Measurements from ENCODE around the gene TMEM40.
A peak's percentile ranks its signal among the peaks of the same experiment; 100 is the strongest.
"Not testable (repeated sequence)": the region's sequence is repeated elsewhere in the genome, so short reads cannot be mapped to it uniquely, and the experiment has no call there.

The TMEM40 gene, protein sequence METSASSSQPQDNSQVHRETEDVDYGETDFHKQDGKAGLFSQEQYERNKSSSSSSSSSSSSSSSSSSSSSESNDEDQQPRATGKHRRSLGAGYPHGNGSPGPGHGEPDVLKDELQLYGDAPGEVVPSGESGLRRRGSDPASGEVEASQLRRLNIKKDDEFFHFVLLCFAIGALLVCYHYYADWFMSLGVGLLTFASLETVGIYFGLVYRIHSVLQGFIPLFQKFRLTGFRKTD

DNA sequence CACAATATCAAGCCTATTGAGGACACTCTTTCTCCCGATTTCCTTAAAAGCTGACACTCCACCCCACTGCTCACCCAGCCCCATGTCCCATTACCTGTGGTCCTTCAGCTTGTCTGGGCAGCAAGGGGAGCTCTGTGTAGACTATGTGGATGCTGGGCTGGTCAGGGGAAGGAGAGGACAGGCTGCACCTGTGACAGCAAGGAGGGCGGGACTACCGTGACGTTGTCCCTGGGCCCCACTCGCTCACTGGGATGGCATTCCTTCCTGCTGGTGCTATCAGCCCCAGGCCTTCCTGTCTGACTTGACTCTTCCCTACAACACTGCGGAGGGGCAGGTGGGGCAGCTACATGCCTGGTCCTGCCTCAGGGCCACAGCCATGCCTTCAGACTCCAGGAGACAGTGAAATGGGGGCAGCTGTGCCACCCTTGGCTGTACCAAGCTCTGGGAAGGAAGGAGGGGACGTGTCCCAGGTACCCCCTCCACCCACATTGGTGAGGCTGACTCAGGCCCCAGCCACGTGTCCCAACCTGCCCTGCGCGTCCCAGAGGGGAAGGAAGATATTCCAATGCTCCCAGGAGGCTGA is at the start of gene TMEM40:
Gene TMEM40, minus strand, starts transcription at position 163 of the 583 bp plus-strand sequence. CDS start 9,427 bp downstream, outside the sequence.
- no peak for DNase-seq (ENCODE audit: low spot score)

DNA sequence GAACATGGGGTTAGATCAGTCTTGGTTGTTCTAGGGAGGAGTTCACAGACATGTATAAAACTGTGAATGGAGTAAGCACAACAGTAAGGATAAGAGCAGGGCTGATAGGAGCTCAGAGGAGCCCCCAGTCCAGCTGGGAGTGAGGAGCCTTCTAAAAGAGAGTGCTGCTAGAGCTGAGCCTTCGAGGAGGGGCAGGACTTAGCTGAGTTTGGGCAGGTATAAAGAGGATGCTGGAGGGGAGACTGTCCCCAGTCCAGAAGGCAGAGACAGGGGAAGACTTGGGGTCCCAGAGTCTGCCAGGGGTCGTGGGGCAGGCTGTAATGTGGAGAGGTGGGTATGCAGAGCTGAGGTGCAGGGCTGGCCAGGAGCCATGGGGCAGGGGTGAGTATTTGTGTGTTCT is 49.5 kb upstream of the TMEM40 start:
- no peak for DNase-seq (ENCODE audit: low spot score)

DNA sequence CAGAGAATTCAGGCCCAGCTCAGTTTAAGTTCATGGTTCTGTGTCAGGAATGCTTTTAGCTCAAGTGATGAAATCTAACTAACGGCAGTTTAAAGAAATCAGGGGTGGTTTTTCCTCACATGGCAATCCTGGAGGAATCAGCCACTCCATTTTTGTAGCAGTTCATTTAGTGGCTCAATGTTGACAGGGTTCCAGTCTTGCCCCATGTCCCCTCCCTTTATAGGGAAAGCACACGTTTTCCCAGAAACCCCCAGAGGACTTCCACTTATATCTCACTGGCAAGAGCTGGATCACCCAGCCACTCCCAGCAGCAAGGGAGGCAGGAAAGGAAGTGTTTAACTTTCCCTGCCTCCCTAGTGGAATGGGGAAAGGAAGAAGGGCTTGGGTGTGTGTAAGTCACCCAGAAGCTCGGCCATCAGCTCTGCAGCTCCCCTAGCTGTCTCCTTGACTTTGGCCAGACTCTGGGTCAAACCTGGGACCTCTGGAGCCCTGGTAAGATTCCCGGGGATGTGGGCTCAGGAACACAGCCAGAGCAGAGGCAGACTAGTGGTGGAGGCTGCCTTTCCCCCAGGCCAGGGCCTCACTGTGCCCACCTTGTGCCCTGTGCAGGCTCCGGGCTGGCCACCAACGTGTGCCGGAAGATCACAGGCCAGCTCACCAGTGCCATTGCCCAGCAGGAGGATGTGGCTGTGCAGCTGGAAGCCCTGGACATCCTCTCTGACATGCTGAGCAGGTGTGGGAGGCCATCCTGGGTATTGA is 48.7 kb upstream of the TMEM40 start:
- DNase-seq (ENCODE audit: low spot score), result no peak

DNA sequence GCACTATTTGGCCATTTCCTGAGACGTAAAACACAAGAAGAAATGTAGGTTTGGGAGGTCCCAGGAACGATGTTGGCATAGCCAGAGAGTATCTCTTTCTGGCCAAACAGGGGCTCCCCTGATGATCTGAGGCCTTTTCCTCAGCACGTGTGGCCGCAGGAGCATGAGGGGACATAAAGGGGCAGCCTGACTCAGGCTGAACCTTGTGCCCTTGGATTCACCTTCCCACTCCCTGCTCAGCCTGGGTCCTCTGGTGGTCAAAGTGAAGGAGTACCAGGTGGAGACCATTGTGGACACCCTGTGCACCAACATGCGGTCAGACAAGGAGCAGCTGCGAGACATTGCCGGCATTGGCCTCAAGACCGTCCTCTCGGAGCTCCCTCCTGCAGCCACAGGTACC is 48.0 kb upstream of the TMEM40 start:
- no peak for DNase-seq (ENCODE audit: low spot score)

DNA sequence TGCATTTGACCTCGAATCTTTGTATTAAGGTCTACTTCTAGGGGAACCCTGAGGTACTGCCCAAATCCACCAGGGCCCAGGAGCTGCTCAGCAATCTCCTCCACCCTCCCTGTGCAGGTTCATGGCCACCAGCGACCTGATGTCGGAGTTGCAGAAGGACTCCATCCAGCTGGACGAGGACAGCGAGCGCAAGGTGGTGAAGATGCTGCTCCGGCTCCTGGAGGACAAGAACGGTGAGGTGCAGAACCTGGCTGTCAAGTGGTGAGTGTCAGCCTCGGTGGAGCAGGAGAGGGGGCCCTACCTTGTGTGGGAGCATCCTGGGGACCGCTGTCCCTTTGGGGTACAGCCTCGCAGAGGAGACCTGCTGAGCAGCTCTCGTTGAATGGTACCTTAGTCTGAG is 44.3 kb upstream of the TMEM40 start:
- DNase-seq (ENCODE audit: low spot score), result no peak

DNA sequence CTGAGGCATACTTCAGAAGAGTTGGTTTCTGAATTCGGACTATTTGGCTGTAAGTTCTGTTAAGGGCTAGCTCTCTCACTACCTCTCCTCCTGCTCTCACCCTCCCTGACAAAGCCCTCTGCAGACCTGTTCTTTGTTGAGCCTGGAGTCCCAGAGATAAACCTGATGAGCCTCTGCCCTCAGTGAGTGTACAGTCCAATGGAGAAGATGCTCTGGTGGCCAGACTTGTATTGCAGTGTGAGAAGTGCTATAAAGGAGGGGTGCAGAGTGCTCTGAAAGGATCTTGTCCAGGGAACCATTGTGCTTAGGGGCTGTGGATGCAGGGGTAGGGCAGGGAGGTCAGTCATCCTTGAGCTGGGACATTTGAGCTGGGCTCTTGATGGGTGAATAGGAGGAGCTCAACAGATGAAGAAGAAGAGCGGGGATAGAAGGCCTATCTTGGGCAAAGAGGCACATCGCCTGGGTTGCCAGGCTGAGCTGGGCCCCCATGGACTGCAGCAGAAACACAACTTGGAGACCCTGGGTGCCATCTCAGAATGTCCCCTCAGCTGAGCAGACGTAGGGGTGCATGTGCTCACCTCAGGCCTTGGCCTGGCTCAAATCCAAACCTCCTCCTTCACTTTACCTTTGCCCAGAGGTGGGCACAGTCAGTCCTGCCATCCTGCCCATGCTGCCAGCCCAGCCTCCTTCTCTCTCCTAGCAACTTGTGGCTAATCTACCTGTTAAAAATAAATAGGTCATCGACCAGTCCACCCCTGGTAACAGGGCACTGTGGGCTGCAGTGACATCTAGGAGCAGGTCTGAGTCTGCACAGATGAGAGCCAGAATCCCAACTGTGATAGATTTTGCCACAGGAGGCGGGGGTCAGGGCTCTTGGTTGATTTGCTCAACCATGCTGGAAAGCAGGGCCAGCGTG is 40.7 kb upstream of the TMEM40 start:
- no peak for DNase-seq (ENCODE audit: low spot score)

DNA sequence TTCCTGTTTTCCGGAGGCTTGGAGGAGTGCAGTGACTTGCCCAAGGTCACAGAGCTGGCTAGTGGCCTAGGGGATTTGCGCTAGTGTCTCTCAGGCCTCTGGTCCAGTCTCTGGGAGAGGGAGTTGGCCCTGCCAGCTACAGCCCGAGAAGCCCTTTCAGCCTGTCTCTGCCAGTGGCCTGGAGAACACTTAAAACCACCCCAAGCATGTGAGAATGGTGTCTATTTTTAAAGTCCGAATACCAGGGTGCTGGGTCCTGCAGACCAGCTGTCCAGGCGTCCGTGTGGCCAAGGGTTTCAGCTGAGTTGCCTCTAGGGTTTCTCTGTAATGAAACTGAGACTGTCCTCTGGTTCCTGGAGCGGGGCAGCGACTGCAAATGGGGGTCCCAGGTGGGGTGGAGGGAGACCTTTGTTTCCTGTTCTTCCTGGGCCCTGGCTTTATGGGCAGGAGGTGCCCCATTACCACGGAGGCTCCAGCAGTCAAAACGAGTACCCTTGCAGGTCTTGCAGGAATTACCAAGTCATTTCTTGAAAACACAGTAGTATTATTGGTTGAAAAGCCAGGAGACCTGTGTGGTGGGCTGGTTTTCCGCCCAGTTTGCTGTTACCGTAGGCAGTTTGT is 39.6 kb upstream of the TMEM40 start:
- no peak for DNase-seq (ENCODE audit: low spot score)

DNA sequence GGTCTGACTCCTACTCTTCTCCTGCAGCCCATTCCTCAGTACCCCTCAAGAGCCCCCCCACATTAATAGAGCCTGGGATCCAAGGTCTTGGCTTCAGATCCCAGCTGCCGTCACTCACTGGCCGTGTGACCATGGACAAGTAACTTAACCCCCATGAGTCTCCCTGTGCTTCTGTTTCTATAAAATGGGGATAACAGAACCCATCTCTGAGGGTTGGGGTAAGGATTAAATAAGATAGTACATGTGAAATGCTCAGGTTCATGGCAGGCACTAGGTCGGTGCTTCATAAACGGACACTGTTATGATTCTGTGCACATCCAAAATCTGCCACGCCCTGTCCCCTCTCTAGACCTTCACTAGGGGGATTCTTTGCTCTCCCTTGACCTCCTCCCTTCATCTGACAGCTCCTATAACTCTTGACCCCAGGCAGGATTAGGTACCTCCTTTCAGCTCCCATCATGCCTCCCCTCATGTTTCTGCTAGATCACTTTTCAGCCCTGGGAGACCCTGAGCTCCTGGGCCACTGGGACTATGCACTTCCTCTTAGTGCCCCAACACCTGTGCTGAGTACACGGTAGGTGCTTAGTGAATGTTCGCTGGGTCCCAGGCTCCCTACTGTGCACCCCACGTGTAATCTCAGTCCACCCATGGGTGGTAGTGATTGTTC is 39.0 kb upstream of the TMEM40 start:
- no peak for DNase-seq (ENCODE audit: low spot score)

DNA sequence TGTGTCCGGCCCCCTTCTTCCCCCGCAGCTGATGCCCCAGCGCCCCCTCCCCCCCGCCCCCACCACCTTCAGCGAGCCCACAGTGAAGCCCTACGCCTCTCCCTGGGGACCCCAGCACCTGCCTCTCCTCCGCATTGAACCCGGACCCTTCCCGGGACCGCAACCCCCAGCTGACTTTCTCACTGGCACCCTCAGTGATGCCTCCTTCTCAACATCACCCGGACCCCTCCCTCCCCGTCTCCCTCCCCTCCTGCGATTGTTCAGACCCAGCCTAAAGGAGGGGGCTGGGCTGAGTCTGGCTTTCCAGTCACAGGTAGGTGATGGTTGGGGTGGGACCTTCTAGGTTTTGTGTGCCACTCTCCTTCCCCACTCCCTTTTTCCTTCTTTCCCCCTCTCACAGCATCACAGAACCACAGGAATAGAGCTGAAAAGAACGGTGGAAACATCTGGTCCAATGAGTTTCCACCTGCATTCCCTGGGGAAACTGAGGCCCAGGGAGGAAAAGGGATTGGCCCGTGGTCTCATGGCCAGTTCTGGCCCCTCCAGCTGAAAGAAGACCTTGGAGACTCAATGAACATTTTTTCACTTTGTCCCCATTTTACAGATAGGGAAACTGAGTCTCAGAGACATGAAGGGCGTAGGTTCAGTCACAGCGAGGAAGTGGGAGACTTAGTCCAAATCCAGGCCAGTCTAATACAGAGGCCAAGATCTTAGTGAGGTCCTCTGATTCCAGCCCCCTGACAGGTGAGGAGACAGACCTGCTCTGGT is 38.2 kb upstream of the TMEM40 start:
- no peak for DNase-seq (ENCODE audit: low spot score)

DNA sequence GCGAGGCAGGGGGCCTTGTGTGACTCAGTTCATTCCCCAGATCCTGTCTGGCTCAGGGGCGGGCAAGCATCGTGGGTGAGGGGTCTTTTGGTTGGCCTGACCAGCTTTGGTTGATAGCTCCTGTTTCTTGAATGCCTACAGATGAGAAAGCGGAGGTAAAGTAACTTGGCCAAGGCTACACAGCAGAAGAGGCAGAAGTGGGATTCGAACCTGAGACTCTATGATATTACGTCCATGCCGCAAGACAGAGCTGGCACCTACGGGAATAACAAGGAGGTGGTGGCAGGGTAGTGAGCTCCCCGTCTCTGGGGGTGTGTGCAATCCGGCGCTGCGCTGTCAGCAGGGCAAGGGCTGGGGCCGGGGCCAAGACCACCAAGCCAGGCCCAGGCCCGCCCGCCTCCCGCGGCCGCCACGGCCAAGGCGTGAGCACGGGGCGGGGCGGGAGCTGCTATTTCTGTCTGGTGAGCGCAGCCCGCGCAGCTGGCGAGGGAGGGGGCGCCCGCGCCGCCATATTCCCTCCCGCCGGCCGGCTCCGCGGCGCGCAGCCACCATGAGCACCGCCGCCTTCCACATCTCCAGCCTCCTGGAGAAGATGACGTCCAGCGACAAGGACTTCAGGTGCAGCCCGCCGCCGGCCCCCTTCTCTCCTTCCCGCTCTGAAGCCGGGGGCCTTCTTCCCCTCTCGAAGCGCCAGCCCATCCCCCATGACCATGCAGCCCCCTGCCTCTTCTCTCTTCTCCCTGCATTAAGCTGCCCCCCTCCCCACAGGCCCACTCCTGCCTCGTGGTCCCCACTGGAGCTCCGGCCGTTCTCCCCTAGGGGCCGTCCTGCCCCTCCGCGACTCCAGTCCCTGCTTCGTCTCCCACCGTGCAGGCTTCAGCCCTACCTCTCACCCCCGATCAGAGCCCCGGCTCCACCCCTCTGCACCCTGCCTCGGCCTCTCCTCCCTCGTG is 37.4 kb upstream of the TMEM40 start, which contains the start of gene CAND2:
Gene CAND2, plus strand, starts transcription at position 510 of the 953 bp plus-strand sequence. Its CDS starts 41 bp downstream, at position 551.
- no peak for DNase-seq (ENCODE audit: low spot score)

DNA sequence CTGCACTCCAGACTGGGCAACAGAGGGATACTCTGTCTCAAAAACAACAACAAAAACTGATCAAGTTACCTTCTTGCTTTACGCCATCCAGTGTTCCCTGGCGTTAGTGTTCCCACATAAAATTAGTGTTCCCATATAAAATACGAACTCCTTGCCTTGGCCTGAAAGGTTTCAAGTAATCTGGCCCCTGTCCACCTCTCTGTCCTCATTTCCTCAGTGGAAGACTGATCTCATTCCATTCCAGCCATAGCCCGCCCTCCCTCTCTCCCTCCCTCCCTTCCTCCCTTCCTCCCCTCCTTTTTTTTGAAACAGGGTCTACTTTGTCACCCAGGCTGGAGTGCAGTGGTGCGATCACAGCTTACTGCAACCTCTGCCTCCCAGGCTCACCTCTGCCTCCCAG is 34.6 kb upstream of the TMEM40 start:
- DNase-seq (ENCODE audit: low spot score), result no peak

DNA sequence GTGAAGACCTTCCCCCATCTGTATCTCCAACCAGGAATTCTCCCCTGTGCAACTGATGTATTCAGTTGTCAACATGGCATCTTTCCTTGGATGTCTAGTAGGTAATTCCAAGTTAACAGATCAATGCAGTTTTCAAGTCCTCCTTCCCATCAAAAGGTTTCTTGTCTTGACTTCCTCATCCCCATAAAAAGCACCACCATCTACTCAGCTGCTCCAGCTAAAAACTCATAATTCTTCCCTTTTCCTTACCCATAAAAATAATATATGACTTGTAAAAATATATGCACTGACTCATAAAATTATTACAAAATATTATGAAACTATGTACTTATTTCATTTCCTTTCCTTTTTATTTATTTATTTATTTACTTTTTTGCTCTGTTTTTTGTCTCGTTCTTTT is 32.4 kb upstream of the TMEM40 start:
- DNase-seq (ENCODE audit: low spot score), result no peak

DNA sequence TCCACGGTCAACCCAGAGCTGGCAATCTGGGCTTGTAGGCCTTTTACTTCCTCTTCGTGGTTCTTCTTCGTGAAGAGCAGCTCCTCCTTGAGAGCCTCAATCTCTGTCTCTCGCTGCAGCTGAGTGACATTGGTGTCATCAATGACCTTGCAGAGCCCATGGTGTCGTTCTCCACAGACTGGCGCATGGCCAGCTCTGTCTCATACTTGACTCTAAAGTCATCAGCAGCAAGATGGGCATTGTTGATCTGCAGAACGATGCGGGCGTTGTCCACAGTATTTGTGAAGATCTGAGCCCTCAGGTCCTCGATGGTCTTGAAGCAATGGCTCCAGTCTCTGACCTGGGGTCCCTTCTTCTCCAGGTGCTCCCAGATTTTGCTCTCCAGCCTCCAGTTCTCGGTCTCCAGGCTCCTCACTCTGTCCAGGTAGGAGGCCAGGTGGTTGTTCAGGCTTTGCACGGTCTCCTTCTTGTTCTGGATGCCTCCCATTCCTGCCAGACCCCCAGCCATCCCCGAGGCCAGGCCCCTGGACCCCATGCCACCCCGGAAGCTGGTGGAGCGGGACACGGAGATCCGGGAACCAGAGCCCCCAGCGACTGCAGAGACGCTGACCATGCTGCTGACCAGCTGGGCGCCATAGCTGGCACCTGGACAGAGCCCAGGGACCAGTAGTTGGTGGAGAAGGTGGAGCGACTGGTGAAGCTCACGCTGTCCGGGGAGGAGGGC is 29.1 kb upstream of the TMEM40 start:
- not testable (repeated sequence) for DNase-seq (ENCODE audit: low spot score)

DNA sequence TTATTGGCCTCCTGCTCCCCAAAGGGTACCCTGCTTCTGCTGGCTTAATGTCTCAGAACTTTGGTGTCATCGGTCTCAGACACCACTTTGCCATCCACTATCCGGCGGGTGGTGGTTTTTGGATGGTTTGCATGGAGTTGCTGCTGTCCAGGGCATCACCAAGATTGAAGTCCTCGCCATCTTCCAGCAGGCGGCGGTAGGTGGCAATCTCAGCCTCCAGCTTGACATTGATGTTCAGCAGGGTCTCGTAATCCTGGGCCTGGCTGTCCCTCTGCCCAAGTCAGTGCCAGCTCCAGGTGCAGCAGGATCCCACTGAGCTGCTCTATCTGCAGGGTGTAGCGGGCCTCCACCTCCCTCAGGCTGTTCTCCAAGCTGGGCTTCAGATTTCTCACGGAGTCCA is 28.3 kb upstream of the TMEM40 start:
- peak; percentile 55 for DNase-seq (ENCODE audit: low spot score)

DNA sequence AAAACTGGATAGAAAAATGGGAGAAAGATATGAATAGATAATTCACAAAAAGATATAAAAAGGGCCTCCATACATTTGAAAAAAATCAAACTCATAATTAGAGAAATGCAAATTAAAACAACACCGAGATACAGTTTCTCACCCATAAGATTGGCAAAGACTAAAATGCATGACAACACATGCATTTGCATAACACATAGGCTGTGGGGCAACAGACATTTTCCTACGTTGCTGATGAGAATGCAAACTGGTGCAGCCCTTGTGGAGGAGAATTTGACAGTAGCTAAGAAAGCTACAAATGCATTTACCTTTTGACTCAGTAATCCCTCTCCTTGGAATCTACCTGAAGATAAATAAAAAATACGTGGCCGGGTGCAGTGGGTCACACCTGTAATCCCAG is 26.0 kb upstream of the TMEM40 start:
- DNase-seq (ENCODE audit: low spot score), result no peak

DNA sequence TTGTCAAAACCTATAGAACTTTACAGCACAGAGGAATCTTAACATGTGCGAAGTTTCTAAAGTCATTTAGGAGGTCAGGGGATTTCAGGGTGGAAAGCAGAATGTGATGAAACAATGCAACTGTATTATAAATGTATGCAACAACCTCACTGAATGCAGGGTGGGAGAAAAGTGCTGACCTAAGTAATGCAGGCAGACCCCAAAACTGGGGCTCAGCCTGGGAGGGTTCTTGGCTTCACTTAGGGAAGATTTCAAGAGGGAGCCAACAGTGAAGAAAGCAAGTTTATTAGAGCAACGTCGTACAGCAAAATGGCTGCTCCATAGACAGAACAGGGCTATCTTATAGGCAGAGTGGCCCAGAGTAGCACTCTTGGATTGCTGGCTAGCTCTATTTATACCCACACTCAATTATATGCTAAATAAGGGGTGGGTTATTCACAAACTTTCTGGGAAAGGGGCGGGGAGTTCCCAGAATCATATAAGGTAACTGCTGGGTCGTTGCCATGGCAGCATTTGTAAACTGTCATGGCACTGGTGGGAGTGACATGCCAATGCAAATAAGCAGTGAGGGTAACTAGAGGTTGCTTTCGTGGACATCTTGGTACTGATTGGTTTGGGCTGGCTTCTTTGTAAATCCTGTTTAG is 23.2 kb upstream of the TMEM40 start:
- no peak for DNase-seq (ENCODE audit: low spot score)

DNA sequence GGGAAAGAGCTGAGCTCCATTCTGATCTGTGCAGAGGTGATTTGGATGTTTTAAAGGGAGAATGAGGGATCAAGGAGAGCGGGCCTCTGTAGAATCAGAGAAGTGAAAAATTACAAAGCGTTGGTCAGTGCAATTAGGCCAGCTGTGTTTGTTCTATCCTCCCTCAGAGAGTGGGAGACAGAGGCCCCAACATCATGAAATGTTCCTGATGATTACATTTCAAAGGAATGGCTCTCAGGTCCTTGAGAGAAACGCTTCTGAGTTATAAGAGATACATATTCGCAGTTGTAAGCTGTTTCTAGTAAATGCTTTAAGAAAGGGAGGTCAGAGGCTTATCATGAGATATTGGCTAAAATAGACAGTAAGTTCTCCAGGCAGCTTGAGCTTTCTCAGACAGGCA is 21.7 kb upstream of the TMEM40 start:
- DNase-seq (ENCODE audit: low spot score), result no peak

DNA sequence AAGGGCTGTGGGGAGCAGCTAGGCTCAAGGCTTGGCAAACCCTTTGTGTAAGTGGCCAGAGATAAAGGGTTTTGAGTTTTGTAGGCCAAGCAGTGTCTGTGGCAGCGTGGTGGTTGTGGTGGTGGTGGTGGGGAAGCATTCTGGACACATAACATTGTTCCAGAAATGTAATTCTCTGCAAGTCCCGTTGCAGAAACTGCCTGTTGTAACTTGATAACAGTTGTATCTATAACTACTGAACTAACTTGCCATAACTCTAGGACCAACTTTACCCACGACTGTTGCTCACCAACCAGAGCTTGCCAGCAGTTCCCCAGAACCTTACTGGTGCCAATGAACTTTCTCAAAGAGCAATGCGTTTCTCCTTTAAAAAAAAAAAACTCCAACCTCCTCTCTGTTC is 18.1 kb upstream of the TMEM40 start:
- no peak for DNase-seq (ENCODE audit: low spot score)

Measured in CD4-positive, alpha-beta T cell treated with Interleukin-2 at 100 ng/mL for 4 hours (primary cell).